GM21390 (cell line): Measurements from ENCODE around the gene NDFIP1.
"Not testable (repeated sequence)": the region's sequence is repeated elsewhere in the genome, so short reads cannot be mapped to it uniquely, and the experiment has no call there.

ENCODE experiments used
- ATAC-seq: cut with Tn5 transposase; IDR thresholded peaks from one replicate; pipeline ENCODE4 v1.9.1; 2021; ENCODE audit not compliant: unreplicated experiment

The NDFIP1 gene

DNA sequence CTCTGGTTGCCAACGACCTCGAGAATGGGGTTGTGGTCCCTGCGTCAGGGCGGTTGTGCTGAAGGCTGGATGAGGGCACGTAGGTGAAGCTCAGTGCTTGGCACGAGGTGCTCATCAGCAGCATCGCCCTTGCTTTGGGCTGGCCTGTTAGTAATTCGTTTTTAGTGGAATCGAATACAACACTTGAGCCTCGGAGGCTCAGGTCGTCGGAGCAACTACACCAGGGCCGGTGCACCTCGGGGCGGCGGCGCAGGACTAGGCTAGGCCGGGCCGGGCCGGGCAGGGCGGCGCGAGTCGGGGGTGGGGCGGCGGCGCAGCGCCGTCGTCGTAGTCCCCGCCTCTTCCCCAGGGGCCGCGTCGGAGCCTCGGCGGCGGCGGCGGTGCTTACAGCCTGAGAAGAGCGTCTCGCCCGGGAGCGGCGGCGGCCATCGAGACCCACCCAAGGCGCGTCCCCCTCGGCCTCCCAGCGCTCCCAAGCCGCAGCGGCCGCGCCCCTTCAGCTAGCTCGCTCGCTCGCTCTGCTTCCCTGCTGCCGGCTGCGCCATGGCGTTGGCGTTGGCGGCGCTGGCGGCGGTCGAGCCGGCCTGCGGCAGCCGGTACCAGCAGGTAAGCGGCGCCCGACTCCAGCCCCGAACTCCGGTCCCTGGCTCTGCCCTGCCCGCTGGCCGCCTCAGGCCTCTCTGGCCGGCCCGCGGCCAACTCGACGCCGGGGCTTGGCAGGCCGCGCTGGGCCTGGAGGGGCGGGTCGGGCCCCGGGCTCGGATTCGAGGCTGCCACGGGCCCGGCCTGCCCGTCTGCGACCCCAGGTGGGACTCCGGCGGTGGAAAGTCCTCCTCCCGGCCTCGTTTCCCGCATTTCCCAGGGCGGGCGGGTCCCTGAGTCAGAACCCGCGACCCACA lies at the start of gene NDFIP1:
Gene NDFIP1, plus strand, starts transcription at position 348 of the 899 bp plus-strand sequence. Its CDS starts 196 bp downstream, at position 544.
- ATAC-seq = peak; percentile 98

DNA sequence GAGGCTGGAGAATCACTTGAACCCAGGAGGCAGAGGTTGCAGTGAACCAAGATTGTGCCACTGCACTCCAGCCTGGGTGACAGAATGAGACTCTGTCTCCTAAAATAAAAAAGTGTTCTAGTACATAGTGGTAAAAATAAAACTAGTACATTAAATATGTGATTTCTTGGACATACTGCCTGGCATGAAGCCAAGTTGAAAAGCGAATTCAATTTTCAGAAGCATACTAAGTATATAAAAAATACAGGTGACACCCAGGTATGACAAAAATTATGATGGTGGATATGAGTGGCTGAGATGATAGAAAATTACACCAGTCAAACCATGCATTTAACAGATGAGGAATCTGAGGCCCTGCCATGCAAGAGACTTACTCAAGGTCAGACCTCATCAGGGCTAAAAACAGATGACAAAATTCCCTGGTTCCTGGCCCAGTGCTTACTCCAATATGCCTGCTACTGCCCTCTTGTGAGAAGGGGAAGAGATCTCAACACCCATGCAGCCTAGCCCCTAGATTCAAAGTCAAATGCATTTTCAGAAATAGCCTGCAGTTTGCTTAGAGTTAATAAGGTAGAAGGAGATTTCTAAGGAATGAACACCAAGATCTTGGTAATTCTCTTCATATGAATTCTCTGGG lies 49.2 kb upstream of the NDFIP1 start:
- ATAC-seq = no peak

DNA sequence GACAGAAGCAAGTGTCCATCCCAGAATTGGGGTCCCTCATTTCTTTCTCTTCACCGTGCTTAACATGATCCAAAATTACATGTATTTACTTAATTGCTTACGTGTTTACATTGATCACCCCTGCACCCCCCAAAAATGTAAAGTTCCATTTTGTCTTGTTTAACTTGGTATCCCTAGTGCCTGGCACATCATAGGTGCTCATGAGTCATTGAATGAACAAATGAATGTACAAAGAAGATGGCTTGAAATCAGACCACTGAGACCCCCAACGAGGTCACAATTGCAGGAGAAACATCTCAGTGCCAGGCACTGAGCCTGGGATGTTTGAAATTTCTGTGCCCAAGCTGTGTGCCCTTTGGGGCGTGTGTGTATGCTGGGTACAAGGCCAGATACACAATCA lies 45.2 kb upstream of the NDFIP1 start:
- no peak for ATAC-seq

- no peak for ATAC-seq
Measured at GRCh38 chr5:142063878-142064331, 44.7 kb upstream of the NDFIP1 start.

DNA sequence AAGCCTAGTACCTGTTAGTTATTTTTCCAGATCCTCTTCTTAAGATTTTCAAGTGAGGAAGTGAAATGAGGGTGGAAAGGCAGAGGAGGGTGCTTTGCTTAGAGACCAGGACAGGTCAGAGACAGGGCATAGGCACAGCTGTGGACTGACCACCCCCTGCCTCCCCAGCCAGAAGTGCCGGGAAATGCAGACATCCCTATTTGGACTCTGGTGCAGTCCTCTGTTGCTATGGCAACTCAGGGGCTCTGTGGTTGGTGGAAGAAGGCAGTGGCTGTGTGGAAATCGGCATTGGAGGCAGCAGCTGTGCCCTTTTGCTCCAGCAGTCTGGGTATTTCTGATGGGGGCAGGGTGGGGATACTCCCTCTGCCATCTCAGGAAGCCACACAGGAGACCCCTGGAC lies 43.3 kb upstream of the NDFIP1 start:
- ATAC-seq = no peak

GRCh38 chr5:142069606-142070399 lies 38.8 kb upstream of the NDFIP1 start:
- ATAC-seq = no peak

DNA sequence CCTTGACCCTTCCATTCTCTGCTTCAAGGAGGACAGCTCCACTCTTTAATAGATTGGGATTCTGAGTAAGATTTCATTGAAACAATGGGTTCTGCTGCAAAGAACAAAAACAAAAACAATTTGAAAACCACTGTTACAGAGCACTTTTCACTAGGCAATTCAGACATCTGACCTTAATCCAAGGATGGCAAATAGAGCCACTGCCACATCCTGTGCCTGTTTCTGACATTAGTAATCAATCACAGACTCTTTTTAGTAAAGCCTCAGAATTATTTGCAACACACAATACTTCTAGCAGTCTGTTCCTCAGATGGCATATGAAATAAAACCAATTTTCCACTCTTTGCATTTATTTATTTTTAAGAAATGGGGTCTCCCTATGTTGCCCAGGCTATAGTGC lies 37.8 kb upstream of the NDFIP1 start:
- no peak for ATAC-seq

GRCh38 chr5:142072488-142072887 lies 36.1 kb upstream of the NDFIP1 start:
- ATAC-seq = no peak

- no peak for ATAC-seq
Measured at GRCh38 chr5:142073362-142073988, 35.1 kb upstream of the NDFIP1 start.

- no peak for ATAC-seq
Measured at GRCh38 chr5:142074006-142074405, 34.6 kb upstream of the NDFIP1 start.

DNA sequence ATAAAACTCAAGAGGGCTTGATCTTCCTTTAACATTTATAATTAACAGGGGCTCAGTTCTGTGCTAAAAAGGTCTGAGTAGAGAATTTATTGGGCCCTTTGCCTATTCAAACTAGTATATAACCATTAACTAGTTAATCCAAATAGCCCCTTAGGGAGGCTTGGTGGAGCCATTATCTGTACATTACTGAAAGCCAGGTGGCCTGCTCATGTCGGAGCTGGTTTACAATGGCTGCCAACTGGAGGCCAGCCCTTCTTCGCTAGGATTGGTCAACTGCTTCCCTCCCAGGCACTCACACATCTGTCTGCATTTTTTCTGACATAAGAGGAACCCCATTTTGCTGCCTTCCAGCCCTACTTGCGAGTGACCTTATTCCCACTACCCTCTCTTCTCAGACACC lies 30.4 kb upstream of the NDFIP1 start:
- no peak for ATAC-seq

DNA sequence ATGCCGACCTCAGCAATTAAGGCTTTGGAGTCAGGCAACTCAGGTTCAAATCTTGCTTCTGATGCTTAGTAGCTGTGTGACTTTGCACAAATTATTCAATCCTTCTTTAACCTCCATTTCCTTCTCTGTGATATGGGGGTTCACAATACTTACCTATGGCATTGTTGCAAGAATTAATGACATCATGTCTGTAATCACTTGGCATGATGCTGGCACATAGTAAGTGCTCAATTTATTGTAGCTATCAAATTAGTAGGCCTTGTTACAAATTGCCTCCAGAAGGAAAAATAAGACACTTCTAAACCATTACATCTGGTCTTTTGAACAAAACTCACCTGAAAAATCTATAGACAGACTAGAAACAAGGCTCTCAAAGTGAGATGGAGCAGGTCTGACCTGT lies 29.9 kb upstream of the NDFIP1 start:
- no peak for ATAC-seq

DNA sequence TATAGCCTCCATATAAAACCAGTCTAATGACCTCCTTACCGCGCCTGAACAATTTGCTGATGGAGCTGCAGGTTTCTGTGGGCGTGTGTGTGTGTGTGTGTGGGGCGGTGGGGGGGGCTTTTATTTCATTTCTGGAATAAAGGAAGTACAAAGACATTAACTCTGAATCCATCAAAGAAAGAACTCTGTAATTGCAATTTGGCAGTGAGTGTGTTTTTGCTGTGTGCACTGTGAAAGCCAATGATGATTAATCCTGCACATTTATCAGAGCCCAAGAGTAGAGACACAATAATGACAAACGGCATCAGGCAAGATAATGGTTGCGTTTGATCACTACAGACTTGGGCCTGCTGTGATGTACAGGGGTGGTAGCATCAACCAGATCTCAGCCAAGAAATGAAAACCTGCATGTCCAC lies 29.3 kb upstream of the NDFIP1 start:
- ATAC-seq = no peak

- no peak for ATAC-seq
Measured at GRCh38 chr5:142080248-142080647, 28.3 kb upstream of the NDFIP1 start.

GRCh38 chr5:142082182-142082781 lies 26.3 kb upstream of the NDFIP1 start:
- no peak for ATAC-seq

GRCh38 chr5:142086229-142086628 lies 22.4 kb upstream of the NDFIP1 start:
- no peak for ATAC-seq

- no peak for ATAC-seq
Measured at GRCh38 chr5:142086679-142087078, 21.9 kb upstream of the NDFIP1 start.

DNA sequence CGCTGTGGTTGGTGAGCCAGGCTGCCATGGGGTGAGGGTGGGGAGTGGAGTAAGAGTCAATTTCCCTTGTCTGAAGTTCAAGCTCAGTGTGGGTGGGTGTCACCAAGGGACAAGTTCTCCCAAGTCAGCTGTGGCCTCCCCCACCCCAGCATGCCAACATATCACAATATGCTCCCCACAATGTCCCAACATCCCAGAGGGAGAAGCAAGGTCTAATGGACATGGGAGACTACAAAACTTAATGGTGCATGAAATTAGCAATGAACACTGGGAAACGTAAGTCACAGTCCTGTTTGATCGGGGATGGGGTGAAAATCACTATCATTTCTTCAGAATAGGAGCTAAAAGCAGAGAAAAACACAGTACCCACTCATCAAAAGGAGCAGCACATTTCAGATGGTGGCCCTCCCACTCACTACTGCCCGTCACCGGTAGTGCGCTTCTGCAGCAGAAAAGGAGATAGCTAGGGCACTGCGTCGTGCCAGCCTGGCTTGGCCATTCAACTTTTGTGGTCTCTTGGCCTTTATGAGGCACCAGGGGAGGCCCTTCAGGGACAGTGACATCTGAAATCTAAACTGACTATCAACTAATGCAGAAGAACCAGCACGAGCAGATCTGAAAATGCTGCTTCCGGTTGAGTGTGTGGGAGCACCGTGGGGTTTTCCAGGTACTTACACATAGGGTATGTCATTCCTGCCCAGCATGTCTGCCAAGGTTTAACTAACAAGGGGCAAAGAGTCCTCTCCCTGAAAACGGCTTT lies 20.5 kb upstream of the NDFIP1 start:
- ATAC-seq = no peak

DNA sequence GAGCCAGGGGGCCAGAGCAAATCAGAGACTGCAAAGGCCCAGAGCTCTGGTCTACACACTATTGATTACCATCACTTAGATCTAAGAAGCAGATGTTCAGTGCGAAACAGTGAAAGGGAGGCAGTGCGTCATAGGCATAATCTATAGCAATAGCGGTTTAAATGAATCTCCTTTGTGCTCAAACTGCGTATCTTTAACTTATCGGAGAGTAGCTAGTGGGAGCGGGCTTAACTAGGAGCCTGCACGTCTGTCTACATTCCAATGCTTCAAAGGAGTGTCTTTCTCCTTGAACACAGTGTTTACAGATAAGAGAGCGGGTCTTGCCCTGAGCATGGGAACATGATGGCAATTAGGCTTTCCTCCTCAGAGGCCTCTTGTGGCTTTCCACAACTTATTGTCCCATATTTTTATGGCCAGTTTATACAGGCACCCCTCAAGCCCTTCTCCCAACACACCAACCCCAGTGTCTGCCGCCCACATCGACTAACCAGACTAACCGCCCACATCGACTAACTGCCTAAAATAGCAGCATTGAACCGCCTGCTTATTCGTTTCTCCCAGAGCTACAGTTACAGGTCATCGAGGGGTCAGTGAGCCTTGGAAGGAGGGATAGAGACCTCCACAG lies 19.6 kb upstream of the NDFIP1 start:
- not testable (repeated sequence) for ATAC-seq
